Measurements from ENCODE around the gene LRRTM3. TPM values are rescaled to one million over a fixed set of nuclear protein-coding genes. Genes with fewer than 3 reads are reported as not detected.

The LRRTM3 gene
- total RNA-seq, 2 experiments from 2014 or later: not detected

DNA sequence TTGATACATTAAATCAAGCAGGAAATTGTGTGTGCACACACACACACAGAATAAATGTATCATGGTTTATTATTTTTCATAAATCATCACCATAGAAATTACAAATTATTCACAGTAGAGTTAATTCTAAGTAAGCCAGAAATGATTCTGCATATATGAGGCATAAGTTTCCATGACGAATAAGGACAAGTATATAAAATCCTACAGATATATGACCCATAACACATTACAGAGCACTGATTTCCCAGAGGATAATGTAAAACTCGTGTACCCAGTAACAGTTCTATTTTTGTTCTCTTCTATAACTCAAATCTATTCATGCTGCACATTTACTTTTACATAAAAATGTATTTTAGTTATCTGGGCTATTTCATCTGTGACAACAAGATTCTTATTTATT, 169.7 kb downstream of the LRRTM3 start:
- H3K4me1 Mint-ChIP-seq (ENCODE audit: low read depth): no peaks in the 10 kb centered on the region
- POLR2A ChIA-PET: no interaction called here
- H3K9me3 Mint-ChIP-seq: no peaks in the 10 kb centered on the region
- no peaks in the 10 kb centered on the region for H3K36me3 Mint-ChIP-seq (ENCODE audit: low read depth)
- H3K27ac Mint-ChIP-seq: no peak overlapping the region
- CTCF ChIA-PET: no interaction called here
- DNase-seq (no peak), ATAC-seq (no peak)
- TF ChIP-seq, protein P1, sequence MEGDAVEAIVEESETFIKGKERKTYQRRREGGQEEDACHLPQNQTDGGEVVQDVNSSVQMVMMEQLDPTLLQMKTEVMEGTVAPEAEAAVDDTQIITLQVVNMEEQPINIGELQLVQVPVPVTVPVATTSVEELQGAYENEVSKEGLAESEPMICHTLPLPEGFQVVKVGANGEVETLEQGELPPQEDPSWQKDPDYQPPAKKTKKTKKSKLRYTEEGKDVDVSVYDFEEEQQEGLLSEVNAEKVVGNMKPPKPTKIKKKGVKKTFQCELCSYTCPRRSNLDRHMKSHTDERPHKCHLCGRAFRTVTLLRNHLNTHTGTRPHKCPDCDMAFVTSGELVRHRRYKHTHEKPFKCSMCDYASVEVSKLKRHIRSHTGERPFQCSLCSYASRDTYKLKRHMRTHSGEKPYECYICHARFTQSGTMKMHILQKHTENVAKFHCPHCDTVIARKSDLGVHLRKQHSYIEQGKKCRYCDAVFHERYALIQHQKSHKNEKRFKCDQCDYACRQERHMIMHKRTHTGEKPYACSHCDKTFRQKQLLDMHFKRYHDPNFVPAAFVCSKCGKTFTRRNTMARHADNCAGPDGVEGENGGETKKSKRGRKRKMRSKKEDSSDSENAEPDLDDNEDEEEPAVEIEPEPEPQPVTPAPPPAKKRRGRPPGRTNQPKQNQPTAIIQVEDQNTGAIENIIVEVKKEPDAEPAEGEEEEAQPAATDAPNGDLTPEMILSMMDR (IDR thresholded peaks at IDR 0.05): no peak
- intact Hi-C loops (cut with micrococcal nuclease): no loop called here
- no peak overlapping the region for H3K4me3 Mint-ChIP-seq
- H3K27me3 Mint-ChIP-seq: no peaks in the 10 kb centered on the region

DNA sequence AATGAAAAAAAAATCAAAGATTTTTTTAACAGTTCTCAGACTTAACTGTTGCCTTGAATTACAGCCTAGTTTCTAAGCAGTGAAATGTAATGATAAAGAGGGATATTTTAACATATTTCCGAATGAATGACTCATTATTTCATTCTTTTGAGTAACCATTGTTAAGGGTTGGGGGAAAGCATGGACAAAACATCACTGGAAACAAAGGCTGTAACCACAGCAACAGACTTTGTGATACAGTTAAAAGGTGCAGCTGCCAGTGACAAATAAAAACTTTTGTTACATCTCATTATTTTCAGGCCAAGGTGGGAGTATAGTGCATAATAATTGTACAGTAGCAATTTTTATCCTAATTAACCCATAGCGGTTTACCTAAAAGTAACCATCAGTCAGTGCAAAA, 172.6 kb downstream of the LRRTM3 start:
- intact Hi-C loops (cut with micrococcal nuclease): no loop called here
- TF ChIP-seq, protein P1 (IDR thresholded peaks at IDR 0.05): no peak
- no peak for ATAC-seq
- Mint-ChIP-seq H3K9me3 (no peaks in the 10 kb centered on the region), H3K36me3 (ENCODE audit: low read depth) (no peaks in the 10 kb centered on the region), H3K4me3 (no peak overlapping the region), H3K27me3 (no peaks in the 10 kb centered on the region), H3K4me1 (ENCODE audit: low read depth) (no peaks in the 10 kb centered on the region), H3K27ac (no peak overlapping the region)
- DNase-seq: no peak
- ChIA-PET POLR2A (no interaction called here), CTCF (no interaction called here)

DNA sequence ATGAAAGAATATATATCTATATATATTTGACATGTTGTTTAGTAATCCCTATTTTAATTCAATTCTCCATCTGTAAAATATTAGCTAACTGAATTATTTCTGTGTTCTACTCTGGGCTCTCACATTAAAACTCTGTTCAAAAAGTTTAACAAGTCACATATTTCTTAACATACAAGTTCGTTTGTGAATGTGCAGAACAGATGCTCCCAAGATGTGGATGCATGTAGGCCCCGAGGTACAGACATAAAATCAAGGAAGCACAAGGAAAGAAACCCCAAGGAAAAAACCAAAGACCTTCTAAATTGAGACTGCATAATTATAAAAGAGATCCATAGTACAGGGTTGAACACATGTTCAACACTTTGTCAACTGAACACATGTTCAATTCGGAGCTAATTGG, 175.1 kb downstream of the LRRTM3 start:
- H3K9me3 Mint-ChIP-seq: no peaks in the 10 kb centered on the region
- H3K36me3 Mint-ChIP-seq (ENCODE audit: low read depth): no peaks in the 10 kb centered on the region
- DNase-seq (no peak), ATAC-seq (no peak)
- no peaks in the 10 kb centered on the region for H3K27me3 Mint-ChIP-seq
- intact Hi-C loops (cut with micrococcal nuclease): no loop called here
- TF ChIP-seq, protein P1 (IDR thresholded peaks at IDR 0.05): no peak
- no peaks in the 10 kb centered on the region for H3K4me1 Mint-ChIP-seq (ENCODE audit: low read depth)
- ChIA-PET POLR2A (no interaction called here), CTCF (no interaction called here)
- H3K27ac Mint-ChIP-seq: no peak overlapping the region
- H3K4me3 Mint-ChIP-seq: no peak overlapping the region

DNA sequence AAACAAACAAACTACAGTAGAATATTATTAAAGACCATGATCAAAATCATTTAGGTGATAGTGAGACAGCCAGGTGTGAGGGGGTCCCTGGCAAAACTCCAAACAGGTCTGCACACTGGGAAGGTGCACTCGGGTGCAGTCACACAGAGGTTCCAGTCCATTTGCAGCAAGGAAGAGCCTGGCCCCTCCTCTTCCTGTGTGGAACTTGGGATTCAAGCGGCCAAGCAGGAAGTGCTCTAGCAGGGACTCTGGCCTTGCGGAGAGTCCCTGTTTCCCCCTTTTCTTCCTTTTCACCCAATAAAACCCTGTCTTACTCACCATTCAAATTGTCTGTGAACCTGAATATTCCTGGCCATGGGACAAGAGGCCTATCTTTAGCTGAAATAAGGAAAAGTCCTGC, 181.8 kb downstream of the LRRTM3 start:
- TF ChIP-seq, protein P1 (IDR thresholded peaks at IDR 0.05): no peak
- ATAC-seq (no peak), DNase-seq (no peak)
- ChIA-PET POLR2A (no interaction called here), CTCF (no interaction called here)
- no peaks in the 10 kb centered on the region for H3K9me3 Mint-ChIP-seq
- no peaks in the 10 kb centered on the region for H3K36me3 Mint-ChIP-seq (ENCODE audit: low read depth)
- no peak overlapping the region for H3K27ac Mint-ChIP-seq
- H3K4me3 Mint-ChIP-seq: no peak overlapping the region
- no peaks in the 10 kb centered on the region for H3K4me1 Mint-ChIP-seq (ENCODE audit: low read depth)
- intact Hi-C loops (cut with micrococcal nuclease): no loop called here
- H3K27me3 Mint-ChIP-seq: no peaks in the 10 kb centered on the region

DNA sequence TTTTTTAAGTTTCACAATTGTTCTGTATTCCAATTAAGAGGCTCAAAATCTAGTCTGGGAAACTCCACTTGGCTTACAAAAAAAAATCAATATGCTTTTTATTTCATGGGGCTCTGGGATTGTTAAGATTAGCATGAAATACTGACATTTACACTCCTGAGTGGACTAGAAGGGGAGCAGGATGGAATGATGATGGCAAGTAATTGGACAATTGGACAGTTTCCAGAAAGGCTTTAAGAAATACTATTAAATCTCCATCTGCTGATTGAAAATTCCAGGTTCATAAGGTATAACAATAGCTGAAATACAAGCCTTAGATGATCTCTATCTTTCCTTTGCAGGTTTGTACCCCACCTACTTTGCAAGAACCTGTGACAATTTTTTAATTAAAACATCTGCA, 184.4 kb downstream of the LRRTM3 start:
- DNase-seq: no peak
- Mint-ChIP-seq H3K9me3 (no peaks in the 10 kb centered on the region), H3K4me3 (no peak overlapping the region), H3K4me1 (ENCODE audit: low read depth) (no peaks in the 10 kb centered on the region), H3K27ac (no peak overlapping the region), H3K27me3 (no peaks in the 10 kb centered on the region), H3K36me3 (ENCODE audit: low read depth) (no peaks in the 10 kb centered on the region)
- TF ChIP-seq, protein P1 (IDR thresholded peaks at IDR 0.05): no peak
- no peak for ATAC-seq
- intact Hi-C loops (cut with micrococcal nuclease): no loop called here
- CTCF ChIA-PET: no interaction called here
- POLR2A ChIA-PET: no interaction called here

Measured in activated CD8-positive, alpha-beta T cell treated with anti-CD3 and anti-CD28 coated beads for 36 hours (primary cell).